ENCODE data around the gene VPS9D1.

Gene VPS9D1

DNA sequence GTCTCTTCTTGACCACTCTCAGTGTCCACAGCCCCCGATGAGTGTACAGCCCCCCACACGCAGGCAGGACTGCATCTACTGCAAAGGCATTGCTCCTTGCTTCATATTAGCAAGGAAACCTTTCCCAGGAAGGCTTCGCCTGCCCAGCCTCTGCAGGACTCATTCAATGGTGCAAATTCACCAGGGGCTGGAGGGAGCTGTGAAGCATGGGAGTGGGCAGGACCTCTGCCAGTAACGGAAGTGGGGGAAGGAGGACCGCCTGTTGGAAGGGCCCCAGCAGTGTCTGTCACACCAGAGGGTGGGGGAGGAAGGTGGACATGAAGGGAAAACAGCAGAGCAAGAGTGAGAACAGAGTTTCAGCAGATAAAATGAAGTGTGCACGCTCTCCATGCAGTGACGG, 60.6 kb downstream of the VPS9D1 start:
- no peak for TF ChIP-seq ZNF274 (IDR thresholded peaks at IDR 0.05; ENCODE audit: low read depth, low read length)
- no peak overlapping the region for H3K4me3 ChIP-seq (ENCODE audit: low read length)

DNA sequence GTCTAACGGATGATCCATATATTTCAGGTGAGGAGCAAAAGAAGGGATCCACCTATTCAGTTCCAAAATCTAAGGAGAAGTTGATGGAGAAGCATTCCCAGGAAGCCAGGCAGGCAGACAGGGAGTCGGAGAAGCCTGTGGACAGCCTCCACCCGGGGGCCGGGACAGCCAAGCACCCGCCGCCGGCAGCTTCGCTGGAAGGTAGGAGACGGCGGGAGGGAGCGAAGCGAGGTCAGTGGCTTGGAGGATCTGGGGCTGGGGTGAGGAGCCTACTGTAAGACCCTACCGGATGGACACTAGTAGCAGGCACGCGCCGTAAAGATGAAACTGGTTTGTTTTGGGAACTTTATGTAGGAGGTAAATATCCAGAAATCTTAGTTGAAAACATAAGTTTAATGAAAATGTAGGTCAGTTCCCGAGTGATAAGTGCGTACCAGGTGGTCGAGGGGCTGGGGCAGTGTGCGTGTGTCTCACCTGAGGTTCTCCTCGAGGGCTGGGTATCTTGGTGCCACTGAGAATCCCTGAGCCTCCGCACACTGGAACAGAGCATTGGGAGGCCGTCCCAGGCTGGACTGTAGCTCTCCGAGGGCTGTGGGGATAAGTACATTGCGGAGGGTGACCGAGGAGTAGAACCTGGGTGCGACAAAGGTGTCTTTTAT, 62.3 kb downstream of the VPS9D1 start:
- no peak for TF ChIP-seq ZNF274 (IDR thresholded peaks at IDR 0.05; ENCODE audit: low read depth, low read length)
- H3K4me3 ChIP-seq (ENCODE audit: low read length), result peak overlapping the region; percentile 93

DNA sequence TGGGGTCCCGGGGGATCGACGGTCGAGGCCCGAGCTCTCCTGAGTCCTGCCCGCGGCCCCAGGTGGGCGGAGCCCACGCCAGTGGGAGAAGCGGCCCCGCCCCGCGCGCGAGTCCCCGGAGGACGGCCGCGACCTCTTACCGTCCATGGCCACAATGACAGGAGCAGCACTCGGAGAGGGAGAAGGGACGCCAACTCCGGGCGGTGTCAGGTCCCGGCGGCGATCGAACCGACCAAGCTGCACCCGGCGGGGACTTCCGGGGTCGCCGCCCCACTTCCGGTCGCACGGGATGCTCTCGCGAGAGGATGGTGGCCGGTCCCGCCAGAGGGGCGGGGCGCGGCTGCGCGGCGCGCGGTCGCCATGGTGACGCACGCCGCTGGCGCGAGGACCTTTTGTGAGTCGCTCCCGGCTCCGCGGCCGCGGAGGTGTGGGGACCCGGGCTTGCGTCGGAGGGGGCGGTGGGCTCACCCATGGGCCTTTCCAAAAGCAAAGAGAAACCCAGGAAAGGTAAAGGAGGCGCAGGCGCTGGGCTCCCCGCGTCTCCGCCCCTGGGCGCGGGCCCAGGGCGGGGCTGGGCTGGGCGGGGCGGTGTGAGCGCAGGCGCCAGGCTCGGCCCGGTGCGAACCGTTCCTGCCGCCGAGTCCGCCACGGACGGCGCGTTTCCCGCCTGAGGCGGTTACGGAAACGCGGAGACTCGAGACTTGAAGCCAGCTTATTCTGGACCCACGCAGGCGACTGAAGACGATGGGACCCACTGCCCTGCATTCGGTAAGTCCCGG, 63.1 kb downstream of the VPS9D1 start, which contains the start of the genes CHMP1A and SPATA33:
Gene CHMP1A, minus strand, starts transcription at position 267 of the 779 bp plus-strand sequence. Its CDS starts 120 bp downstream, at position 147.
Gene SPATA33, plus strand, starts transcription at position 395 of the 779 bp plus-strand sequence. Its CDS starts 76 bp downstream, at position 471.
- no peak for TF ChIP-seq ZNF274 (IDR thresholded peaks at IDR 0.05; ENCODE audit: low read depth, low read length)
- H3K4me3 ChIP-seq (ENCODE audit: low read length), result peak within 1 kb of the TSS; percentile 93

Data from GM08714 (cell line).